GM20431 (cell line): ENCODE data around the gene SNX13.
"Not testable (repeated sequence)": the region's sequence is repeated elsewhere in the genome, so short reads cannot be mapped to it uniquely, and the experiment has no call there.

ENCODE experiments used
- in situ Hi-C: fragments of 300-500 bp; cut with MseI, MboI; formaldehyde crosslinking; loops from one replicate; pipeline ENCODE4 v1.15.0; 2020; ENCODE audit warnings: low sequenced_read_pairs; ENCODE audit not compliant: unreplicated experiment

SNX13 gene

DNA sequence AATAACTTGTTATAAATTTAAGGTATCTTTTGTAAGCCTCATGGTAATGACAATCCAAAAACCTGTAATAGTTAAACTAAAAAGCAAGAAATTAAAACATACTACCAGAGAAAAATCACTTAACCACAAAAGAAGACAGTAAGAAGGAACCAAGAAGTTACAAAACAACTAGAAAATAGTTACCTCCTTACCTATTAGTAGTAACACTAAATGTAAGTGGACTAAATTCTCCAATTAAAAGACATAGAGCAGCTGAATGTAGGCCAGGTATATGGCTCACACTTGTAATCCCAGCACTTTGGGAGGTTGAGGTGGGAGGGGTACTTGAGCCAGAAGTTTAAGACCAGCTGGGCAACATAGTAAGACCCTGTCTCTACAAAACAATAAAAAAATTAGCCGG, 84.0 kb downstream of the SNX13 start:
- in situ Hi-C loops = no loop called here

- in situ Hi-C loops = no loop called here
Observed at GRCh38 chr7:17855202-17855601, 85.1 kb downstream of the SNX13 start.

DNA sequence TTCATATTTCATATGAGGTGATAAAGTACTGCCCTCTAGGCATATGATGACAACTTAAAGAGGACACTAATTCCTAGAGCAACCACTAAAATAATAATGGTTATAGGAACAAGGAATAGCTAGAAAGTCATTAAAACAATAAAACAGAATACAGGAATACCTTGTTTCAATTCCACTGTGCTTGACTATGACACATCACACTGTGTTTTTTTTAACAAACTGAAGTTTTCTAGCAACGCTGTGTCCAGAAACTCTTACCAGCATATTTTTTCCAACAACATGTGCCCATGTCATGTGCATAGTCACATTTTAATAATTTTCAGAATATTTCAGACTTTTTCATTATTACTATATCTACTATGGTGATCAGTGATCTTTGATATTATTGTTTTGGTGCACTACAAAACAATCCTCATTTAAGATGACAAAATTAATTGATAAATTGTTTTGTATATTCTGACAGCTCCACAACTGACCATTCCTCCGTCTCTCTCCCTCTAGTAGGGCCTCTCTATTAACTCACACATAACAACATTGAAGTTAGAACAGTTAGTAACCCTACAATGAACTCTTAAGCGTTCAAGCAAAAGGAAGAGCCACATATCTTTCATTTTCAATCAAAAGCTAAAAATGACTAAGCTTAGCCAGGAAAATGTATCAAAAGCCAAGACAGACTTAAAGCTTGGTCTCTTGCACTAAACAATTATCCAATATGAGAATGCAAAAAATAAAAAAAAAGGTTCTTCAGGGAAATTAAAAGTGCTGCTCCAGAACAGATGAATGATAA, 85.8 kb downstream of the SNX13 start:
- in situ Hi-C loops = no loop called here

GRCh38 chr7:17852361-17852760, 87.9 kb downstream of the SNX13 start:
- in situ Hi-C loops = no loop called here

- in situ Hi-C loops = no loop called here
Observed at GRCh38 chr7:17849504-17849903, 90.8 kb downstream of the SNX13 start.

DNA sequence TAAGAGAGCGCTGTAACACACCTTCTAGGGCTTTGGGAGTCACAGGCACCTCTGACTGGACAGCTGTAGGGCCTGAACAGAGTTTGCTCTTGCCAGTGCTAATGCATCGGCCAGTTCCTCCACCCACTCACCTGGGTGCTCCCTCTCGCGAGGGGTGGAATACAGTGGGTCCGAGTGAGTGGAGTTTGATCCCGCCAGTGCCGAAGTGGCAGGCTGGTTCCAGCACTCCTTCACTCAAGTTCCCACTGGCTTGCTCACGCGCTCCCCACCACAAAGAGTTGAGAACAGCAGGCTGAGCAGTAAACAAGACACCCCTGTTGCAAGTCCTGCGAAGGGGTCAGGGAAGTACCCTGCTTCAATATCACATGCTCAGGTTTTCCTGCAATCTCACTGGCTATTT, 91.8 kb downstream of the SNX13 start:
- in situ Hi-C loops = no loop called here

- in situ Hi-C loops = no loop called here
Observed at GRCh38 chr7:17846935-17847334, 93.4 kb downstream of the SNX13 start.

GRCh38 chr7:17845197-17845547, 95.1 kb downstream of the SNX13 start:
- in situ Hi-C loops = no loop called here

DNA sequence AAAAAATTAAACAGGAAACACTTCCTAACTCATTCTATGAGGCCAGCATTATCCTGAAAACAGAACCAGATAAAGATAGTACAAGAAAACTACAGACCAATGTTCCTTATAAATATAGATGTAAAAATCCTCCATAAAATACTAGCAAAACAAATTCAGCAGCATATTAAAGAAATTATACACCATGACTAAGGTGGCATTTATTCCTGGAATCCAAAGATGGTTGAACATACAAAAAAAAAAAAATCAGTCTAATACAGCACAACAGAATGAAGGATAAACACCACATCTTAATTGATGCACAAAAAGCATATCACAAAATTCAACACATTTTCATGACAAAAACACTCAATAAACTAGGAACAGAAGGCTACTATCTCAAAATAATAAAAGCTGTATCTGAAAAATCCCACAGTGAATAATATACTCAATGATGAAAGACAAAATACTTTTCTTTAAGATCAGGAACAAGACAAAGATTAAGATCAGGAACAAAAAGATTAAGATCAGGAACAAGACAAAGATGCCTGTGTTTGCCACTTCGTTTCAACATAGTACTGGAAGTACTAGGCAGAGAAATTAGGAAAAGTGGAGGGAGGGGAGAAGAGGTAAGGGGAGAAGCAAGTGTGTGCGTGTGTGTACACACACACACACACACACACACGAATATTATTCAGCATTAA, 95.6 kb downstream of the SNX13 start:
- in situ Hi-C loops = no loop called here

GRCh38 chr7:17844022-17844421, 96.3 kb downstream of the SNX13 start:
- in situ Hi-C loops = no loop called here

- in situ Hi-C loops = no loop called here
Observed at GRCh38 chr7:17843041-17843440, 97.3 kb downstream of the SNX13 start.

- in situ Hi-C loops = no loop called here
Observed at GRCh38 chr7:17832820-17833355, 107.4 kb downstream of the SNX13 start.

DNA sequence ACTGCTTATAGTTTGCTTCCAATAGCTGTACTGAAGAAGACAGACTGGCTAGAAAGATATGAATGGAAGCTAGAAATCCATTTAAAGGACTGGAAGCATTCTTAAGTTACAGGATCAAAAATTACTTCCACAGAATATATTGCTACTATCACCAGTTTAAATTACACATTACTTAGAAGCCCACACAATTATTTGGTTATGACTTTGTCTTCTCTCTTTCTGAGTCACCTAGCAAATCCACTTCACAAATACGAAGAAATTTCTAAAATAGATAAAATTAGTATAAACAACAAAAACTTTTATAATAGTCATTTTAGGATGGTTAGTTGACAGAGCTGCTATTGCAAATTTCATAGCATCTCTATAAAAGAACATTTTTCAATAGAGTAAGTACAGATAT, 108.1 kb downstream of the SNX13 start:
- in situ Hi-C loops = no loop called here

DNA sequence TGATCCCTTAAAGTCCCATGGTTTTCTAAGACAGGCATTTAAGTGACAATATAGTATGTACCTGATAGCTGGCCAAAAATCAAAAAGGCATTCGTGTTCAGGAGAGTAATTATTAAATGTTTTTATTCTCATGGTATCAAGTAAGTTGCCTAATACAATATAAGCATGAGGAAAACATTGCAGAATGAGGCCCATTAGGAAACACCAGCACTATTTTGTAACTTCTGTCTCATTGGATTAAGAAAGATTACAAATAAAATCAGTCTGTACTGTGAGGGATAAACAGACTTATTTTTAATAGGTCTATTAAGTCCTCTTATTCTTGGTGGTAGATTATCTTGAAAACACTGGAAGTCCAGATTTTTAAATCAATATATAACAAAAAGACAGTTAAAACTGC, 110.1 kb downstream of the SNX13 start:
- in situ Hi-C loops = no loop called here

- in situ Hi-C loops = no loop called here
Observed at GRCh38 chr7:17829001-17829400, 111.3 kb downstream of the SNX13 start.

- in situ Hi-C loops = no loop called here
Observed at GRCh38 chr7:17822547-17823173, 117.6 kb downstream of the SNX13 start.

DNA sequence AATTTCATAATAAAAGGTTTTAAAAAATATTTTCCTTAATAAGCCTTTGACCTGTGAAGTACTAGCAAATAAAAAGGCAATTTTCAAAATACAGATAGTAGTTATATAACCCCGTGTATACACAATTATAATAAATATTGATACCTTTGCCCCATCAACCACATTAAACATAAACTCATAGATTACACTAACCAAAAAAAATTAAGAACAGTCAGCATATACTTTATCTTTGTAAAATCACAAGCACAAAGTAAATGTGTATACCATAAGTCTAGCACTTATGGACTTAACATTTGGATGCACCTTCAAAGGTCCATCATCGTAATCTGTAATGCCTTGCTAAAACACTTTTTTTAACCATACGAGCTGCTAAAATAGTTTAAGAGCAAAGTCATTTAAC, 123.4 kb downstream of the SNX13 start:
- in situ Hi-C loops = no loop called here

DNA sequence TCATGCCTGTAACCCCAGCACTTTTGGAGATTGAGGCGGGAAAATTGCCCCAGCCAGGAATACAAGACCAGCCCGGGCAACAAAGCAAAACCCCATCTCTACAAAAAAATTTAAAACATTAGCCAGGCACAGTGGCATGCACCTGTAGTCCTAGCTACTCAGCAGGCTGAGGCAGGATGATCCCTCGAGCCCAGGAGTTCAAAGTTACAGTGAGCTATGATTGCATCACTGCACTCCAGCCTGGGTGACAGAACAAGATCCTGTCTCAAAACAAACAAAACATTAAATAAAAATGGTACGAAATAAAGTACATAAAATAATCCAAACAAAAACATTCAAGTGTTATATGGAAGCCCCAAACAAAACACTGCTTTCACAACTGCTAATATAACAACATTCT, 125.0 kb downstream of the SNX13 start:
- in situ Hi-C loops = no loop called here

DNA sequence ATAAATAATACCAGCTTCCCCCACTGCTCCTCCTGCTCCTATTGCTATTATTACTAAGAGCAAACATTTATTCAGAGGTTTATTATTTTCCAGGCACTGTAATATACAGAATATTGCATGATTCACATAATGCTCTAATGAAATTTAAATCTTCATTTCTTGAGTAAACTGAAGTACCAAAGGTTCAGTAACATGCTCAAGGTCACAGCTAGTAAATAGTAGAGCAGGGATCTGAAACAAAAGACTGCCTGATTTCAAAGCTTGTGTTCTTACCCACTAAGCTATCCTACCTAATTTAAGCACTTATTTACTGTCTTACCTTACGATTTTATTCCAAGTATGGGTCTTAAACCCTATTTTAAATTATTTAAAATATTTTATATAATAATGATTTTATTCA, 126.2 kb downstream of the SNX13 start:
- in situ Hi-C loops = no loop called here

DNA sequence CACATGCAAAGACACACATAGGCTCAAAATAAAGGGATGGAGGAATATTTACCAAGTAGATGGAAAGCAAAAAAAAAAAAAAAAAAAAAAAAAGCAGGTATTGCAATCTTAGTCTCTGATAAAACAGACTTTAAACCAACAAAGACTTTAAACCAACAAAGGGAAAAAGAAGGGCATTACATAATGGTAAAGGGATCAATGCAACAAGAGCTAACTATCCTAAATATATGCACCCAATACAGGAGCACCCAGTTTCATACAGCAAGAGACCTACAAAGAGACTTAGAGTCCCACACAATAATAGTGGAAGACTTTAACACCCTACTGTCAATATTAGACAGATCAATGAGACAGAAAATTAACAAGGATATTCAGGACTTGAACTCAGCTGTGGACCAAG, 131.1 kb downstream of the SNX13 start:
- in situ Hi-C loops = not testable (repeated sequence)

DNA sequence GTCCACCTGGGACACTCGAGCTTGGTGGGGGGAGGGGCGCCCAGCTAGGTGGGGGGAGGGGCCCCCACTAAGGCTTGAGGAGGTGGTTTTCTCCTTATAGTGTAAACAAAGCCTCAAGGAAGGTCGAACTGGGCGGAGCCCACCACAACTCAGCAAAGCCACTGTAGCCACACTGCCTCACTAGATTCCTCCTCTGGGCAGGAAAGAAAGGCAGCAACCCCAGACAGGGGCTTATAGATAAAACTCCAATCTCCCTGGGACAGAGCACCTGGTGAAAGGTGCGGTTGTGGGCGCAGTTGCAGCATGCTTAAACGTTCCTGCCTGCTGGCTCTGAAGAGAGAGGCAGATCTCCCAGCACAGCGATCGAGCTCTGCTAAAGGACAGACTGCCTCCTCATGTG, 133.1 kb downstream of the SNX13 start:
- in situ Hi-C loops = no loop called here
